Mucosa of descending colon (tissue), 3 donors: Measurements from ENCODE around the gene GANC. TPM values are rescaled to one million over a fixed set of nuclear protein-coding genes. Genes with fewer than 3 reads are reported as not detected.

Experiments used
- ATAC-seq: fragments of 200-7000 bp; cut with Tn5 transposase; one replicate; pipeline ENCODE4 v1.9.1; 2020; ENCODE audit warnings: mild to moderate bottlenecking, moderate library complexity
- DNase-seq, 3 donors: peaks; one replicate each; pipeline ENCODE4 v3.0.0-alpha.2; 2020
- H3K36me3 ChIP-seq: fragments of 200-600 bp; one replicate; pipeline ENCODE4 v1.8.0; 2021; ENCODE audit warnings: low read depth, mild to moderate bottlenecking
- H3K4me1 ChIP-seq: fragments of 200-600 bp; one replicate; pipeline ENCODE4 v1.8.0; 2021; ENCODE audit warnings: low read depth, mild to moderate bottlenecking
- H3K4me3 ChIP-seq: fragments of 200-600 bp; one replicate; pipeline ENCODE4 v1.8.0; 2021; ENCODE audit warnings: mild to moderate bottlenecking
- H3K9me3 ChIP-seq: fragments of 200-600 bp; one replicate; pipeline ENCODE4 v1.8.0; 2021; ENCODE audit warnings: mild to moderate bottlenecking
- intact Hi-C, 2 donors: fragments of 100-400 bp; cut with DNase I in 1 of 2; cut with micrococcal nuclease in 1 of 2; formaldehyde crosslinking; loops; one replicate each; pipeline versions ENCODE4 v1.11.0 to v1.11.1; 2022; cut with DNase I, micrococcal nuclease
- total RNA-seq, 3 donors: library from RNA; stranded (reverse); fragmentation: NEBNext Ultra II Directional in 2 of 3; extraction: Animal tissue kit (Norgen Biotek cat#: 25700) in 2 of 3; gene quantifications; one replicate each; pipeline versions ENCODE4 v1.2.1 to v1.2.4, GENCODE V29; 2021 to 2023
- TF ChIP-seq, protein P1 (sequence below): fragments of 200-600 bp; IDR thresholded peaks from one replicate; pipeline ENCODE4 v1.8.0; 2022; ENCODE audit warnings: antibody characterized with exemption, mild to moderate bottlenecking
- donor health status: DM: no; HTN: no; CAD: no; lungs with moderate emphysema.
- donor health status: DM: no; HTN: no; CAD: no.
- donor health status: DM: no; HTN: yes; CAD: no.

The GANC gene
- total RNA-seq, 3 donors from 2014 or later, result 41.9 to 51.6 (median 51.3) TPM

DNA sequence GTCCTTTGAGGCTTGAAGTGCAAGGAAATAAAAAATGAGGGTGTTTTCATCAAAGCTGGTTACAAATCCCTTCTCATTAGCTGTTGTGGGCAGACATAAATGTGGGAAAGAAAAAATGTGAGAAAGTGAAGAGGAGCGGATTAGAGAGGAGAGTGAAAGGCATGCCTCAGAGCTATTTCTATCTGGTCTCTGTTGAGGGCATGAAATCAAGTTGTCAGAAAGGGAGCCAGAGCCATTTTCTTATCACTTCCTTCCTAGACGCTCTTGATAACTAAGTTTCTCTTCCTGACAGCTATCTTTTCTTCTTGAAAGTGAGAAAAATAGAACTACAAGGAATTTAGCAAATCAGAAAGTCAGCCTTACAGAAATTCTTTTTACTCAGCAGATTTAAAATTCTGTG, 65.5 kb downstream of the GANC start:
- intact Hi-C loops, result no loop called here
- Histone ChIP-seq H3K9me3 (peaks cover 13% of the 10 kb centered on the region), H3K4me3 (no peak overlapping the region), H3K36me3 (no peaks in the 10 kb centered on the region), H3K4me1 (no peaks in the 10 kb centered on the region)
- no peak for DNase-seq
- TF ChIP-seq, protein P1, sequence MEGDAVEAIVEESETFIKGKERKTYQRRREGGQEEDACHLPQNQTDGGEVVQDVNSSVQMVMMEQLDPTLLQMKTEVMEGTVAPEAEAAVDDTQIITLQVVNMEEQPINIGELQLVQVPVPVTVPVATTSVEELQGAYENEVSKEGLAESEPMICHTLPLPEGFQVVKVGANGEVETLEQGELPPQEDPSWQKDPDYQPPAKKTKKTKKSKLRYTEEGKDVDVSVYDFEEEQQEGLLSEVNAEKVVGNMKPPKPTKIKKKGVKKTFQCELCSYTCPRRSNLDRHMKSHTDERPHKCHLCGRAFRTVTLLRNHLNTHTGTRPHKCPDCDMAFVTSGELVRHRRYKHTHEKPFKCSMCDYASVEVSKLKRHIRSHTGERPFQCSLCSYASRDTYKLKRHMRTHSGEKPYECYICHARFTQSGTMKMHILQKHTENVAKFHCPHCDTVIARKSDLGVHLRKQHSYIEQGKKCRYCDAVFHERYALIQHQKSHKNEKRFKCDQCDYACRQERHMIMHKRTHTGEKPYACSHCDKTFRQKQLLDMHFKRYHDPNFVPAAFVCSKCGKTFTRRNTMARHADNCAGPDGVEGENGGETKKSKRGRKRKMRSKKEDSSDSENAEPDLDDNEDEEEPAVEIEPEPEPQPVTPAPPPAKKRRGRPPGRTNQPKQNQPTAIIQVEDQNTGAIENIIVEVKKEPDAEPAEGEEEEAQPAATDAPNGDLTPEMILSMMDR, result no peak
- no peak for ATAC-seq

DNA sequence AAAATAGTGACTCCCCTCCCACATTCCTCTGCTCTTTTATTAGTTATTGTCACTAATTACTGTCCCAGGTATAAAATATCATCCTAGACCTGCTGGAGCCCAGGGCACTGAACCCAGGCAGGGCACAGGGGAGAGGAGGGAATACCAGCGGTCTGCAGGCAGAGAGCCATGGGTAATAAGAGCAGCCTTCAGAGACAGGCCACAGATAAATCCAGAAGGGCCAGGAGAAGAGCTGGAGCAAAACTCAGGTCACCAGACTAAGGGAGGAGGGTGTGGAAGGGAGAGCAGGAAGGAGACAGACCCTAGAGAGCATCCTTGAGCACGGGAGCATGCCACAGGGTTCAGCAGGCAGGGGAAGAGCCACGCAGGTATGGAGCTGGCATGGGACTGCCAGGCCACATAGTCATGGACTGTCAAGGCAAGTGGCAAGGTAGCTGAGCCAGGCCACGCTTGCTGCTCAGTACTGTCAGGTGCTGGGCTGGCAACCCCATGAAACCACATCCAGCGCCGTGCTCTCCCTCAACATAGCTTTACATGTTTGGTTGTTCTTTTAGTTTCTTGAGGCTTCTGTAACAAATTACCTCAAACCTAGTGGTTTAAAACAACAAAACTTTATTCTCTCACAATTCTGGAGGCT, 70.7 kb downstream of the GANC start:
- H3K4me3 ChIP-seq, result no peak overlapping the region
- no peak for DNase-seq
- ATAC-seq, result no peak
- no peaks in the 10 kb centered on the region for H3K36me3 ChIP-seq
- intact Hi-C loops, result no loop called here
- TF ChIP-seq, protein P1, result no peak
- H3K9me3 ChIP-seq, result no peaks in the 10 kb centered on the region
- no peaks in the 10 kb centered on the region for H3K4me1 ChIP-seq

DNA sequence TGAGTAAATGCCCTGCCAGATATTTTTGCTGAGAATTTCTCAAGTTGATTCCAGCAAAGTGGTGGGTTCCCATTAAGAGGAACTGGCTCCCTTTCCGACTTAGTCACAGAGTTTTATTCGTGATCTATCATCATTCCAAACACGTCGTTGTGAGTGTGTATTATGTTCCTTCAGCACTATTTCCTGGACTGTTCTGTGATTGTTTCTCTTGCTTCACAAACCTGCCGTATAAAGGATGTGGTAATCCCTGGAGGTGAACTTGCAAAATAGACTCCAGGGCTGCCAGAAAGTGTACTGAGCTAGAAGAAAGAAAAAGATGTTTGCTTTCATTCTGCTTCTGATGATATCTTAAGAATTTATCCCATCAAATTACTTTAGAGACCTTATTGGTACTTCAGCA, 71.8 kb downstream of the GANC start:
- DNase-seq, result no peak
- intact Hi-C loops, result no loop called here
- Histone ChIP-seq H3K4me1 (no peaks in the 10 kb centered on the region), H3K4me3 (no peak overlapping the region), H3K36me3 (no peaks in the 10 kb centered on the region), H3K9me3 (no peaks in the 10 kb centered on the region)
- ATAC-seq, result no peak
- TF ChIP-seq, protein P1, result no peak

DNA sequence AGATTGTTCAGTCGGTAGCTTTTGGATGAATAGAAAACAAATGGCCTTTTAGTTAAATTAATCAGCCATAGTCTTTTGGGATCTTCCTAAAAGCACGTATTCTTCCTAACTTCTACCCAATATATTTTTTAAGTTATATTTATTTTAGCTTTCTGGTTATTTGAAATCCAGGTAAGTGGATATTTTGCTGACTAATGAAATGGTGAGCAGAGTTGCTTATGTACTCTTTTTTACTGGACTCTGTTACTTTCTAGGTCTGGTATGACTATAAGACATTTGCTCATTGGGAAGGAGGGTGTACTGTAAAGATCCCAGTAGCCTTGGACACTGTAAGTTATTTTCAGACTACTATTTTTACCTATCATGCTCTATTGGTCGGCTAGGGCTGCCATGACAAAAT, 72.5 kb downstream of the GANC start:
- intact Hi-C loops, result no loop called here
- TF ChIP-seq, protein P1, result no peak
- ATAC-seq (no peak), DNase-seq (no peak)
- Histone ChIP-seq H3K9me3 (no peaks in the 10 kb centered on the region), H3K36me3 (no peaks in the 10 kb centered on the region), H3K4me1 (no peaks in the 10 kb centered on the region), H3K4me3 (no peak overlapping the region)

DNA sequence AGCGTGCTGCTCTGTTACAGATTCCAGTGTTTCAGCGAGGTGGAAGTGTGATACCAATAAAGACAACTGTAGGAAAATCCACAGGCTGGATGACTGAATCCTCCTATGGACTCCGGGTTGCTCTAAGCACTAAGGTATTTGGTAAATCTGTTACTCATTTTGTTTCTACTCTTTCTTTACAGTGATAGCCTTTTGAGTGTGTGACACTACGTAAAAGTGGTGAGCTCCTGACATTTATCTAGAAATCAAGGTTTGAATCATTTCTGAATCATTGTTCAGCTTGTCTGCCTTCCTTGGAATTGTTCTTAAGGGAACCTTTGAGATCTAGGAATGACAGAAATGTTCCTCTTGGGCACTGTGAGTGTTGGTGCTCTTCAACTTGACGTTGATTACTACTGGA, 75.1 kb downstream of the GANC start:
- Histone ChIP-seq H3K4me1 (no peaks in the 10 kb centered on the region), H3K36me3 (no peaks in the 10 kb centered on the region), H3K4me3 (no peak overlapping the region), H3K9me3 (no peaks in the 10 kb centered on the region)
- TF ChIP-seq, protein P1, result no peak
- intact Hi-C loops, result no loop called here
- ATAC-seq, result no peak
- DNase-seq, result no peak

DNA sequence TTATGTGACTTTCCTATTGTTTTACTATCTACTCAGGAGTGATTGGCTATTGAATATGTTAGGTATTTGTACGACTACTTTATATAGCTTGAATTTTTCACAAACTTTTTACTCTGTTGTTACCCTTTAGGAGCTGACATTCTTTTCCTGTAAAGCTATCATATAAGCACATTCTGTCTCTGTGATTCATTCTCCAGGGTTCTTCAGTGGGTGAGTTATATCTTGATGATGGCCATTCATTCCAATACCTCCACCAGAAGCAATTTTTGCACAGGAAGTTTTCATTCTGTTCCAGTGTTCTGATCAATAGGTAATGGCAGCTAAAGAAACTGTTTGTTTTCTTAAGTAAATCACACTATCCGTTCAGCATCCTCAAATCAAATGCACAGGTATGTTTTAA, 76.2 kb downstream of the GANC start:
- Histone ChIP-seq H3K4me1 (no peaks in the 10 kb centered on the region), H3K36me3 (no peaks in the 10 kb centered on the region), H3K4me3 (no peak overlapping the region), H3K9me3 (no peaks in the 10 kb centered on the region)
- DNase-seq (no peak), ATAC-seq (no peak)
- TF ChIP-seq, protein P1, result no peak
- intact Hi-C loops, result no loop called here
